Hepatocyte (in vitro differentiated cells): ENCODE results near the gene VCAN. TPM values are rescaled to one million over a fixed set of nuclear protein-coding genes. Genes with fewer than 3 reads are reported as not detected.

ENCODE experiments used
- DNase-seq: peaks from one replicate; pipeline ENCODE4 v3.0.0-alpha.2; 2016; ENCODE audit warnings: low spot score
- H2AFZ ChIP-seq: fragments of 200-600 bp; sonication (generic); 2 replicates; pipeline ENCODE4 v1.6.0; 2016; ENCODE audit warnings: antibody characterized with exemption, mild to moderate bottlenecking
- H3K27ac ChIP-seq: fragments of 200-600 bp; sonication (generic); 2 replicates; pipeline ENCODE4 v1.5.1; 2016; ENCODE audit warnings: mild to moderate bottlenecking
- H3K27me3 ChIP-seq: fragments of 200-600 bp; sonication (generic); 2 replicates; pipeline ENCODE4 v1.6.1; 2016
- H3K36me3 ChIP-seq: fragments of 200-600 bp; sonication (generic); replicated peaks from 2 replicates; pipeline ENCODE4 v1.5.1; 2016; ENCODE audit warnings: low read depth; ENCODE audit not compliant: insufficient read depth
- H3K4me1 ChIP-seq: fragments of 200-600 bp; sonication (generic); 2 replicates; pipeline ENCODE4 v1.5.1; 2016; ENCODE audit warnings: mild to moderate bottlenecking, moderate library complexity; ENCODE audit not compliant: insufficient read depth
- H3K4me2 ChIP-seq: fragments of 200-600 bp; sonication (generic); 2 replicates; pipeline ENCODE4 v1.6.0; 2016
- H3K4me3 ChIP-seq: fragments of 200-600 bp; sonication (generic); 2 replicates; pipeline ENCODE4 v1.5.1; 2016; ENCODE audit warnings: mild to moderate bottlenecking
- H3K79me2 ChIP-seq: fragments of 200-600 bp; sonication (generic); 2 replicates; pipeline ENCODE4 v1.6.0; 2017; ENCODE audit warnings: mild to moderate bottlenecking
- H3K9me2 ChIP-seq: fragments of 200-600 bp; sonication (generic); replicated peaks from 2 replicates; pipeline ENCODE4 v1.6.0; 2017; ENCODE audit warnings: mild to moderate bottlenecking; ENCODE audit not compliant: insufficient read depth
- H3K9me3 ChIP-seq: fragments of 200-600 bp; sonication (generic); 2 replicates; pipeline ENCODE4 v1.5.1; 2016; ENCODE audit warnings: low read depth, mild to moderate bottlenecking
- H4K20me1 ChIP-seq: fragments of 200-600 bp; sonication (generic); 2 replicates; pipeline ENCODE4 v1.6.0; 2016; ENCODE audit warnings: mild to moderate bottlenecking; ENCODE audit not compliant: insufficient read depth, poor library complexity, severe bottlenecking
- EZH2 ChIP-seq: fragments of 200-600 bp; sonication (generic); IDR thresholded peaks from 2 replicates; pipeline ENCODE4 v1.6.1; 2016; ENCODE audit warnings: antibody characterized with exemption, mild to moderate bottlenecking, borderline replicate concordance
- EZH2phosphoT487 ChIP-seq: fragments of 200-600 bp; sonication (generic); IDR thresholded peaks from one replicate; pipeline ENCODE4 v1.6.1; 2018; ENCODE audit warnings: antibody characterized with exemption, mild to moderate bottlenecking, low read depth, moderate library complexity; ENCODE audit not compliant: unreplicated experiment, severe bottlenecking
- WGBS: methylation state at CpG from one replicate; pipeline ENCODE4 v1.1.6; 2016; ENCODE audit warnings: low lambda C conversion rate; ENCODE audit errors: missing lambda C conversion rate; 5-methylcytosine and 5-hydroxymethylcytosine counted together
- polyA plus RNA-seq: library from polyadenylated mRNA; unstranded; fragments of >200 nt; fragmentation: Nextera tagmentation; extraction: Ambion mirVana; gene quantifications from 2 replicates; pipeline ENCODE4 v1.2.1, GENCODE V29; 2016
- total RNA-seq: library from RNA; depleted of rRNA; stranded (reverse); fragments of >200 nt; gene quantifications from 2 replicates; pipeline ENCODE4 v1.2.3, GENCODE V29; 2014
- TF ChIP-seq, protein P1 (sequence below): fragments of 200-600 bp; sonication (generic); IDR thresholded peaks from 2 replicates; pipeline ENCODE4 v1.5.1; 2016; ENCODE audit warnings: antibody characterized with exemption, mild to moderate bottlenecking; ENCODE audit not compliant: poor library complexity

The VCAN gene
- total and polyA plus RNA-seq, 2 experiments from 2014 or later: 104 to 398 TPM

DNA sequence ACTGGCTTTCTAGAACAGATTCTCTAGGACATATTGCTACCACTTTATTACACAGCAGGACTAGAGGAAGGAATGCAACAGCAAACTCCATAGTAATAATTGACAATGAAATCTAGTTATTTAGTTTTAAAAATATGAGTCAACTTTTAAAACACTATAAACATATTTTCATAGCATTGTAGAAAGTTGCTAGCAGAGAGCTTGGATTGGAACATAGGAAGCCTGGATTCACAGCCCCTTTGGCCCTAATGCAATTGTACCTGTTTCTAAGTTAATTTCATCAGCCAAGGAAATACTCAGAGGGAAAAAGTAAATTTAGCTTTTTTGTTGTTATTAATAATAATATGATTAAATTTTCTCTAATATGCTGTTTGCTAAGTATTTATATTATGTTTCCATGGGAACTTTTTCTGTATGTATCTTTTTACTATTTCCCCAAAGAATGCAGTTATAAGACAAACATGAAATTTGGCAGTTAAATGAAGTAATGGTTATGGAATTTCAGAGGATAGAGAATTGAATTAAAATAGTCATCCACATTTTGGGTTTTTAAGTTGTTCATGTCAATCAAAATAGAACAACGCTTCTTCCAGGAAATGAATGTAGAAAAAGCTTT is 45.6 kb downstream of the VCAN start:
- H4K20me1 ChIP-seq: no peaks in the 10 kb centered on the region
- peak overlapping the region; percentile 43 for H3K27ac ChIP-seq
- no peaks in the 10 kb centered on the region for H3K36me3 ChIP-seq
- TF ChIP-seq, protein P1, sequence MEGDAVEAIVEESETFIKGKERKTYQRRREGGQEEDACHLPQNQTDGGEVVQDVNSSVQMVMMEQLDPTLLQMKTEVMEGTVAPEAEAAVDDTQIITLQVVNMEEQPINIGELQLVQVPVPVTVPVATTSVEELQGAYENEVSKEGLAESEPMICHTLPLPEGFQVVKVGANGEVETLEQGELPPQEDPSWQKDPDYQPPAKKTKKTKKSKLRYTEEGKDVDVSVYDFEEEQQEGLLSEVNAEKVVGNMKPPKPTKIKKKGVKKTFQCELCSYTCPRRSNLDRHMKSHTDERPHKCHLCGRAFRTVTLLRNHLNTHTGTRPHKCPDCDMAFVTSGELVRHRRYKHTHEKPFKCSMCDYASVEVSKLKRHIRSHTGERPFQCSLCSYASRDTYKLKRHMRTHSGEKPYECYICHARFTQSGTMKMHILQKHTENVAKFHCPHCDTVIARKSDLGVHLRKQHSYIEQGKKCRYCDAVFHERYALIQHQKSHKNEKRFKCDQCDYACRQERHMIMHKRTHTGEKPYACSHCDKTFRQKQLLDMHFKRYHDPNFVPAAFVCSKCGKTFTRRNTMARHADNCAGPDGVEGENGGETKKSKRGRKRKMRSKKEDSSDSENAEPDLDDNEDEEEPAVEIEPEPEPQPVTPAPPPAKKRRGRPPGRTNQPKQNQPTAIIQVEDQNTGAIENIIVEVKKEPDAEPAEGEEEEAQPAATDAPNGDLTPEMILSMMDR: peak; percentile 21
- no peak for TF ChIP-seq EZH2phosphoT487
- WGBS: 86% methylated on average over 1 of the region's 1 CpG
- no peak overlapping the region for H3K4me2 ChIP-seq
- no peaks in the 10 kb centered on the region for H3K9me3 ChIP-seq
- no peaks in the 10 kb centered on the region for H3K27me3 ChIP-seq
- H3K4me3 ChIP-seq: no peak overlapping the region
- no peak for DNase-seq
- H3K79me2 ChIP-seq: peaks cover 24% of the 10 kb centered on the region
- no peaks in the 10 kb centered on the region for H3K9me2 ChIP-seq
- H2AFZ ChIP-seq: no peak overlapping the region
- peaks cover 11% of the 10 kb centered on the region for H3K4me1 ChIP-seq

DNA sequence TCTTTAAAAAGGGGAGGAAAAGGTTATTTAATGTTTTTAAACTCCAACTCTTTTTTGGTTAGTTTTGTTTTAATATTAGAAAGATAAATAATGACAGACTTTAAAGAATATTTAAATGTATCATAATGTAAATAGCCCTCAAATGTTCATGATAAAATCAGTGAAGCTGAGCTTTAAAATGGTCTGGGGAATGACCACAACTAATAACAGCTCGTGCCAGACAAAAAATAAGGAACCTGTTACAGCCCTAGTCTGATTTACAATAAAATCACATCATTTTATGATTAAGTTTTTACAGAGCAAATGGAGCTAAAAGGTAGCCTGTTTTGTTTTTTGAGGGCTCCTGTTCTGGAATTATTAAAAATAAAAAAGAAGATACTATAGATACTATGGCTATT is 46.1 kb downstream of the VCAN start:
- H3K4me3 ChIP-seq: no peak overlapping the region
- no peak for DNase-seq
- H3K27ac ChIP-seq: peak overlapping the region; percentile 10
- no peak overlapping the region for H3K4me2 ChIP-seq
- H3K9me3 ChIP-seq: no peaks in the 10 kb centered on the region
- no peak for TF ChIP-seq EZH2phosphoT487
- no peak for TF ChIP-seq EZH2
- TF ChIP-seq, protein P1: no peak
- WGBS: 71% methylated on average over 1 of the region's 1 CpG
- H2AFZ ChIP-seq: no peak overlapping the region
- H4K20me1 ChIP-seq: no peaks in the 10 kb centered on the region
- no peaks in the 10 kb centered on the region for H3K9me2 ChIP-seq
- H3K36me3 ChIP-seq: no peaks in the 10 kb centered on the region
- peaks cover 24% of the 10 kb centered on the region for H3K79me2 ChIP-seq
- H3K27me3 ChIP-seq: no peaks in the 10 kb centered on the region
- H3K4me1 ChIP-seq: peaks cover 11% of the 10 kb centered on the region

DNA sequence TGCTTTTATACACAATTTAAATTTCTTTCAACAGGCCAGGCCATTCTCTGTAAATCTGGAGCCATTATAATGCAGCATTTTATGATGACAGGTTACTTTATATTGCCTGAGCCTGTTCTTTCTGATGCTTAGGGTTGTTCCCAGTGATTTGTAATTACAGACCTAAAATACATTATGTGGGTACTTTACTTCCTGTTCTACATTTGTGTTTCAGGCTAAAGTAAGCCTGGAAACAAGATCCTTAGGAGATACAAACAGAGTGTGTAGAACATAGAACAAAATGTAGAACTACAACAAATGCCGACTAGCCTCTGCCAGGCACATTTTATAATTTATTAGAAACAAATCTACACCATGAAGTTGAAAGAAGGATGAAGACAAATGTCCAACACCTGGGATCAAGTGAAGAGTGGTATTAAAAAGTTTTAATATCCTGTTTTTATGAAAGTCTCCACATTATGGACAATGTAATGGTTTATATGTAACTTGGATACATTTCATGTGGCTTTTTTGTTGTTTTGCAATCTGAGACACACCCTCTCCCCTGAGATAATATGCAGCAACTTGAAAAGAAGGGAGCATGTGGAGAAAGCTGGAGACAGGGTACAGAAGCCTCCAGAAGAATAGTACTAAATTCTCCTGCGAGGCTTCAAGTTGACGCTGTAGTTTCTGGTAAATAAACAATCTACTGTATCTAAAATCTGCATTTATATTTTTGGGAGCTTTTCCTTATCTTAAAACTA is 46.9 kb downstream of the VCAN start:
- Histone ChIP-seq H3K27me3 (no peaks in the 10 kb centered on the region), H3K4me2 (no peak overlapping the region), H3K36me3 (no peaks in the 10 kb centered on the region), H3K27ac (peak overlapping the region; percentile 10), H3K79me2 (peaks cover 24% of the 10 kb centered on the region), H3K4me1 (peaks cover 11% of the 10 kb centered on the region), H3K4me3 (no peak overlapping the region), H3K9me3 (no peaks in the 10 kb centered on the region), H3K9me2 (no peaks in the 10 kb centered on the region), H2AFZ (no peak overlapping the region), H4K20me1 (no peaks in the 10 kb centered on the region)
- no peak for DNase-seq
- TF ChIP-seq, protein P1: no peak
- TF ChIP-seq EZH2 (no peak), EZH2phosphoT487 (no peak)
- 75% methylated on average over 3 of the region's 3 CpGs for WGBS
